ENCODE data around the gene PUS1. TPM values are rescaled to one million over a fixed set of nuclear protein-coding genes. Genes with fewer than 3 reads are reported as not detected.

Gene PUS1
- total RNA-seq, 2 experiments from 2014 or later, result 43.5 to 78.3 TPM

DNA sequence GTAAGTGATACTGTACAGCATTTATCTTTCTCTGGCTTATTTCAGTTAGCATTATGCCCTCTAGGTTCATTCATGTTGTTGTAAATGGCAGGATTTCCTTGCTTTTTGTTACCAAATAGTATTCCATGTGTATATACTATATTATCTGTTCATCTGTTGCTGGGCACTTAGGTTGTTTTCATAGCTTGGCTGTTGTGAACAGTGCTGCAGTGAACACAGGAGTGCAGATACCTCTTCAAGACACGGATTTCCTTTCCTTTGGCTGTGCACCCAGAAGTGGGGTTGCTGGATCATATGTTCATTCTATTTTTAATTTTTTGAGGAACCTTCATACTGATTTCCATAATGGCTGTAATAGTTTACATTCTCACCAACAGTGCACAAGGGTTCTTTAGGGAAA lies 42.1 kb downstream of the PUS1 start:
- ChIA-PET CTCF (ENCODE audit: unreplicated experiment) (no interaction called here), POLR2A (no interaction called here)
- Histone ChIP-seq H4K20me1 (ENCODE audit: insufficient read depth, low read length) (no peaks in the 10 kb centered on the region; the same call in 1 of the 2 replicates), H2AFZ (ENCODE audit: low read length) (no peak overlapping the region), H3K36me3 (ENCODE audit: insufficient read depth, low read length) (peaks cover under 1% of the 10 kb centered on the region), H3K79me2 (ENCODE audit: insufficient read depth, low read depth, low read length) (peaks cover 75% of the 10 kb centered on the region), H3K9me3 (ENCODE audit: low read length) (no peaks in the 10 kb centered on the region), H3K4me1 (ENCODE audit: insufficient read depth, low read length, poor library complexity, severe bottlenecking) (no peaks in the 10 kb centered on the region), H3K9me2 (ENCODE audit: insufficient read depth, low read length) (no peaks in the 10 kb centered on the region), H3K4me2 (ENCODE audit: low read length) (no peak overlapping the region), H3K27ac (ENCODE audit: low read depth, low read length, poor library complexity, severe bottlenecking) (no peak overlapping the region), H3K4me3 (ENCODE audit: low read depth, low read length, poor library complexity, severe bottlenecking) (no peak overlapping the region)
- intact Hi-C loops (cut with micrococcal nuclease; ENCODE audit: unreplicated experiment), result no loop called here
- DNase-seq (ENCODE audit: low spot score), result no peak
- TF ChIP-seq EZH2phosphoT487 (IDR thresholded peaks at IDR 0.05; ENCODE audit: borderline replicate concordance, low read depth, low read length), result no peak
- no peak for TF ChIP-seq CTCF (conservative IDR thresholded peaks at IDR 0.05; ENCODE audit: low read length)
- no TSS peak for BruUV-seq (replicated peaks)

GRCh38 chr12:131975228-131975627 lies 46.2 kb downstream of the PUS1 start:
- H3K79me2 ChIP-seq (ENCODE audit: insufficient read depth, low read depth, low read length), result peaks cover 67% of the 10 kb centered on the region
- no peaks in the 10 kb centered on the region for H3K4me1 ChIP-seq (ENCODE audit: insufficient read depth, low read length, poor library complexity, severe bottlenecking)
- no peak overlapping the region for H3K4me2 ChIP-seq (ENCODE audit: low read length)
- no peaks in the 10 kb centered on the region; the same call in 1 of the 2 replicates for H4K20me1 ChIP-seq (ENCODE audit: insufficient read depth, low read length)
- no peak overlapping the region for H3K27ac ChIP-seq (ENCODE audit: low read depth, low read length, poor library complexity, severe bottlenecking)
- no peak for DNase-seq (ENCODE audit: low spot score)
- ChIA-PET POLR2A (no interaction called here), CTCF (ENCODE audit: unreplicated experiment) (no interaction called here)
- no peak overlapping the region for H3K4me3 ChIP-seq (ENCODE audit: low read depth, low read length, poor library complexity, severe bottlenecking)
- peaks cover 16% of the 10 kb centered on the region; the same call in 1 of the 2 replicates for H3K36me3 ChIP-seq (ENCODE audit: insufficient read depth, low read length)
- no peak for TF ChIP-seq CTCF (conservative IDR thresholded peaks at IDR 0.05; ENCODE audit: low read length)
- no peak for TF ChIP-seq EZH2phosphoT487 (IDR thresholded peaks at IDR 0.05; ENCODE audit: borderline replicate concordance, low read depth, low read length)
- H2AFZ ChIP-seq (ENCODE audit: low read length), result no peak overlapping the region
- BruUV-seq (replicated peaks), result no TSS peak
- H3K9me3 ChIP-seq (ENCODE audit: low read length), result no peaks in the 10 kb centered on the region
- H3K9me2 ChIP-seq (ENCODE audit: insufficient read depth, low read length), result no peaks in the 10 kb centered on the region
- intact Hi-C loops (cut with micrococcal nuclease; ENCODE audit: unreplicated experiment), result no loop called here

DNA sequence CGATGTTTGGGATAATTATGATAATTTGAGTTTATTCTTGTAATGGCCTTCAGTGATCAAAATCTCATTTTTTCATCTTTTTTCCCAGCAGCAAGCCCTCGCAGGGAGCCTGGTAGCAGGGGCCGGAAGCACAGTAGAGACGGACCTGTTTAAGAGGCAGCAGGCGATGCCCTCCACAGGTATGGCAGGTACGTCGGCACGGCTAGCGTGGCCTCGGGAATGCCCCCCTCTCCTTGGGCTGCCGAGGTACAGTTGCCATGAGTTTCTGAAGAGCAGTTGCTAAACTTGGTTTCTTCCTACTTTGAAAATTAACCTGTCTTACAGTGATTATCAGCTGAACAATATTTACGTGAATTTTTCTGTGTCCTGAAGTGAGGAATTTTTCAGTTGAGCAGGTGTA lies 50.5 kb downstream of the PUS1 start:
- H3K4me3 ChIP-seq (ENCODE audit: low read depth, low read length, poor library complexity, severe bottlenecking), result no peak overlapping the region
- no peaks in the 10 kb centered on the region; the same call in 1 of the 2 replicates for H4K20me1 ChIP-seq (ENCODE audit: insufficient read depth, low read length)
- H2AFZ ChIP-seq (ENCODE audit: low read length), result no peak overlapping the region
- no peaks in the 10 kb centered on the region for H3K4me1 ChIP-seq (ENCODE audit: insufficient read depth, low read length, poor library complexity, severe bottlenecking)
- BruUV-seq (replicated peaks), result no TSS peak
- H3K9me2 ChIP-seq (ENCODE audit: insufficient read depth, low read length), result no peaks in the 10 kb centered on the region
- peaks cover 32% of the 10 kb centered on the region for H3K79me2 ChIP-seq (ENCODE audit: insufficient read depth, low read depth, low read length)
- ChIA-PET CTCF (ENCODE audit: unreplicated experiment) (interaction anchor here (0.6 kb wide), 1 partner anchor 144 kb away, joined by 3 read pairs; no protein-coding TSS in a partner anchor), POLR2A (interaction anchor here (0.6 kb wide), 1 partner anchor 52 kb away, joined by 3 read pairs; no protein-coding TSS in a partner anchor)
- H3K36me3 ChIP-seq (ENCODE audit: insufficient read depth, low read length), result peaks cover 55% of the 10 kb centered on the region
- H3K4me2 ChIP-seq (ENCODE audit: low read length), result no peak overlapping the region
- H3K27ac ChIP-seq (ENCODE audit: low read depth, low read length, poor library complexity, severe bottlenecking), result no peak overlapping the region
- no peak for TF ChIP-seq CTCF (conservative IDR thresholded peaks at IDR 0.05; ENCODE audit: low read length)
- no peak for TF ChIP-seq EZH2phosphoT487 (IDR thresholded peaks at IDR 0.05; ENCODE audit: borderline replicate concordance, low read depth, low read length)
- H3K9me3 ChIP-seq (ENCODE audit: low read length), result no peaks in the 10 kb centered on the region
- no peak for DNase-seq (ENCODE audit: low spot score)
- intact Hi-C loops (cut with micrococcal nuclease; ENCODE audit: unreplicated experiment), result no loop called here
